ENCODE results near the gene DGCR2.

GRCh38 chr22:19036229-19036522 lies 86.0 kb downstream of the DGCR2 start:
- TF ChIP-seq CTCF (IDR thresholded peaks at IDR 0.05) (no peak), POLR2A (IDR thresholded peaks at IDR 0.05) (no peak)

All from esophagus squamous epithelium (tissue), 4 donors.